Mammary epithelial cell (primary cell): ENCODE results near the gene RETREG3.

ENCODE experiments used
- CTCF ChIP-seq, 2 donors: IDR thresholded peaks in 1 of 2; conservative IDR thresholded peaks in 1 of 2; 2 replicates each; pipeline ENCODE4 v1.5.1; 2011 to 2012; ENCODE audit warnings: inconsistent platforms in 2 of 2, low read length in 2 of 2, mild to moderate bottlenecking in 2 of 2, control low read depth in 1 of 2, low read depth in 1 of 2; ENCODE audit not compliant: insufficient read depth in 1 of 2; ENCODE audit errors: extremely low read depth in 1 of 2
- EZH2 ChIP-seq: IDR thresholded peaks from 2 replicates; pipeline ENCODE4 v1.6.1; 2012; ENCODE audit warnings: low read length, inconsistent platforms, borderline replicate concordance

- TF ChIP-seq CTCF (conservative IDR thresholded peaks at IDR 0.05 in 1 of 2, IDR thresholded peaks at IDR 0.05 in 1 of 2; ENCODE audit: extremely low read depth in 1 of 2, insufficient read depth in 1 of 2, low read depth in 1 of 2, low read length in 2 of 2) (no peak), EZH2 (no peak)
Measured at GRCh38 chr17:42651392-42651791, 42.2 kb upstream of the RETREG3 start.
